22Rv1 (cell line): ENCODE results near the gene PLCH2.

Experiments
- H3K27ac ChIP-seq: fragments of 450-650 bp; 2 replicates; pipeline ENCODE4 v1.5.1; 2017
- ZFX ChIP-seq: fragments of 450-650 bp; IDR thresholded peaks from 2 replicates; pipeline ENCODE4 v1.6.1; 2017; ENCODE audit warnings: antibody characterized with exemption, borderline replicate concordance
- TF ChIP-seq, protein P1 (sequence below): fragments of 450-650 bp; IDR thresholded peaks from 2 replicates; pipeline ENCODE4 v1.5.1; 2017; ENCODE audit warnings: mild to moderate bottlenecking

Gene PLCH2

GRCh38 chr1:2430592-2430973, 45.5 kb upstream of the PLCH2 start:
- TF ChIP-seq ZFX = no peak
- TF ChIP-seq, protein P1, sequence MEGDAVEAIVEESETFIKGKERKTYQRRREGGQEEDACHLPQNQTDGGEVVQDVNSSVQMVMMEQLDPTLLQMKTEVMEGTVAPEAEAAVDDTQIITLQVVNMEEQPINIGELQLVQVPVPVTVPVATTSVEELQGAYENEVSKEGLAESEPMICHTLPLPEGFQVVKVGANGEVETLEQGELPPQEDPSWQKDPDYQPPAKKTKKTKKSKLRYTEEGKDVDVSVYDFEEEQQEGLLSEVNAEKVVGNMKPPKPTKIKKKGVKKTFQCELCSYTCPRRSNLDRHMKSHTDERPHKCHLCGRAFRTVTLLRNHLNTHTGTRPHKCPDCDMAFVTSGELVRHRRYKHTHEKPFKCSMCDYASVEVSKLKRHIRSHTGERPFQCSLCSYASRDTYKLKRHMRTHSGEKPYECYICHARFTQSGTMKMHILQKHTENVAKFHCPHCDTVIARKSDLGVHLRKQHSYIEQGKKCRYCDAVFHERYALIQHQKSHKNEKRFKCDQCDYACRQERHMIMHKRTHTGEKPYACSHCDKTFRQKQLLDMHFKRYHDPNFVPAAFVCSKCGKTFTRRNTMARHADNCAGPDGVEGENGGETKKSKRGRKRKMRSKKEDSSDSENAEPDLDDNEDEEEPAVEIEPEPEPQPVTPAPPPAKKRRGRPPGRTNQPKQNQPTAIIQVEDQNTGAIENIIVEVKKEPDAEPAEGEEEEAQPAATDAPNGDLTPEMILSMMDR = no peak
- no peak overlapping the region for H3K27ac ChIP-seq

DNA sequence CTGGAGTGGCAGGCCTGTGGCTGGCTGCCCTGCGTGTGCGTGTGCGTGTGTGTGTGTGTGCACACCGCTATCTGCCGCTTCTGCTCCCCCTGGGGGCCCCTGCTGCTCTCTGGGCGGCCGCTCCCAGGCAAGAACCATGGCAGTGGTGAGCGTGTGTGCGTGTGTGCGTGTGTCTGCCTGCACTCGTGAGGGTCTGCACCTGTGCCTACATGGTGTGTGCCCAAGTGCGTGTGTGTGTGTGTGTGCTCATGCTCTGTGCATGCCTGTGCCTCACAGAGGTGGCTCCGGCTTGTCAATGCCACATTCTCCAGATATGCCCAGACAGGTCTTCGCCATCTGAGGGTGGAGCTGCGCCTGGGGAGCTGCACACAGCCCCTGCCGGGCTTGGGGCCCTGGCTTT, 45.0 kb upstream of the PLCH2 start:
- no peak overlapping the region for H3K27ac ChIP-seq
- no peak for TF ChIP-seq ZFX
- TF ChIP-seq, protein P1 = no peak

DNA sequence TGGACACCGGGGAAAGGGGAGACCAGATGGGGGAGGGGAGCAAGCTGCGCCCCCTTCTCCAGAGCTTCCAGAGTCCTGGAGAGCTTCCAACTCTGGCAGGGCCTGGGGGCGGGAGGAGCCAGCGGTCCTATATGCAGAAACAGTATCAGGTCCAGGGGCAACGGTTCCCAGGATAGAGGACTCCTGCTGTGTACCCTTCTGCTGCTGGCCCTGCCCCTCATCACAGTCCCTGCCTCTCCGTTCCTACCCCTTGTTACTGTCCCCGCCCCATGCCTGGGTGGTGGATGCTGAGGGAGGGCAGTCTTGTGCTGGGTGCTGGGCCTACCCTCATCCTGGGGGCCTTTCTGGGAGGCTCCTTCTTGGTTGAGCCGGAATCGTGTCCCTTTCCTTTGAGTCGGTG, 44.6 kb upstream of the PLCH2 start:
- TF ChIP-seq ZFX = no peak
- TF ChIP-seq, protein P1 = no peak
- H3K27ac ChIP-seq = no peak overlapping the region

- H3K27ac ChIP-seq = no peak overlapping the region
- no peak for TF ChIP-seq ZFX
- TF ChIP-seq, protein P1 = no peak
Observed at GRCh38 chr1:2432441-2432844, 43.6 kb upstream of the PLCH2 start.

- no peak for TF ChIP-seq ZFX
- TF ChIP-seq, protein P1 = no peak
- H3K27ac ChIP-seq = no peak overlapping the region
Observed at GRCh38 chr1:2433196-2433595, 42.9 kb upstream of the PLCH2 start.

DNA sequence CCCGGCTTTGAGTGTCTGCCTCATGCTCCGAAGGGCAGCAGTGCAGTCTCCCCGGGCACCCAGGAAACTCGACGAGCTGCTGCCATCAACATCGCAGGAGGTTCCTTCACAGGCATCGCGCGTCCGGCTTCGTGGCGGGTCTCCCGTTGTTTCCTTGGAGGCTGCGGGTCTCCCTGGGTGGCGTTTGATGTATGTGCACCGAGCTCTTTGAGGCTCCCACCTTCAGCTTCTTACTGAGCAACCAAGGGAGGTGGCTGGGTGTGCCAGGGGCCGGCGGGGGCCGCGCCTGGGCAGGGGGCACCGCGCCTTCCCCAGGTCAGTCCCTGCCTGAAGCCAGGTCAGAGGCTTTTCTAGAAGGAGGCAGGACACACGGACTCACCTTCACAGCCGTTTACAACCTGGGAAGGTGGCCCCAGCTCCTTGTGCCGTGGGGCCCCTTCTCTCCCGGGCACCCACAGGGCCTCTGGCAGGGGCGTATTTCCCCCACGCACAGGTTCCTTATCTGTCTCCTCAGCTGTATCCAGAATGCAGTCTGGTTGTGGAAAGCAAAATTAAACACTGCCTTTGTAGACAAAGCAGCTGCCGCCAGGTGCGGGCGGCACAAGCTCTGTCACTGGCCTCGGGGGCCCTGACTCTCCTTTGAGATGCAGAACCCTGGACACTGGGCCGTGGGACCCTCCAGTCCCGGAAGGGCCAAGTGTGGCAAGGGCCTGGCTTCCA, 42.0 kb upstream of the PLCH2 start:
- TF ChIP-seq, protein P1 = no peak
- TF ChIP-seq ZFX = no peak
- H3K27ac ChIP-seq = no peak overlapping the region

DNA sequence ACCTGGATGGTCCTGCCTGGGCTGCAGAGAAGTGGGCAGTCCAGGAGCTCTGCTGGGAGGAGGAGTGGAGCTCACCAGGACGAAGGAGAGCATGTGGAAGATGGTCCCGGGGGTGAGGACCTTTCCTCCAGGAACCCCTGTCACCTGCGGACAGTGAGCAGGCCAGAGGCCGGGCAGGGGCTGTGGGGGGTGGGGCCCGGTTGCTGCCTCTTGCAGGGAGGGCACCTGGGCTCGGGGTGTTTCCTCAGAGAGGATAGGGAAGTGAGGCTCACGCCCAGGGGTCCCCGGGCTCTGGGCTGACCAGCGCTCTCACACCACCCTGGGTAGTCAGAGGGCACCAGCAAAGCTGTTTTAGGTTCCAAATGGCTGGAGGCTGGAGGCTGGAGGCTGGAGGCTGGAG, 41.0 kb upstream of the PLCH2 start:
- no peak for TF ChIP-seq ZFX
- TF ChIP-seq, protein P1 = no peak
- no peak overlapping the region for H3K27ac ChIP-seq
